Activated CD4-positive, alpha-beta T cell treated with anti-CD3 and anti-CD28 coated beads, Interleukin-2, amount 10 ng/mL, durations not matched to agents 7 days and 5 days (primary cell): Measurements from ENCODE around the gene NTN5. TPM values are rescaled to one million over a fixed set of nuclear protein-coding genes. Genes with fewer than 3 reads are reported as not detected.
"Not testable (repeated sequence)": the region's sequence is repeated elsewhere in the genome, so short reads cannot be mapped to it uniquely, and the experiment has no call there.

Source experiments
- CTCF ChIA-PET: fragments of 350-600 bp; sonication (Branson Sonifier 250); formaldehyde crosslinking; loops from one replicate; lab custom pipeline; 2021; ENCODE audit warnings: antibody characterized with exemption; lab: Charles Lee
- POLR2A ChIA-PET: fragments of 350-600 bp; sonication (Branson Sonifier 250); formaldehyde crosslinking; loops from one replicate; lab custom pipeline; 2021; ENCODE audit warnings: antibody characterized with exemption; lab: Charles Lee
- DNase-seq: peaks from one replicate; pipeline ENCODE4 v3.0.0-alpha.2; 2020
- H3K27ac Mint-ChIP-seq: one replicate; pipeline ENCODE4 v1.8.0; 2021; ENCODE audit warnings: mild to moderate bottlenecking, moderate library complexity, mixed read lengths
- H3K27me3 Mint-ChIP-seq: one replicate; pipeline ENCODE4 v1.8.0; 2021; ENCODE audit warnings: mixed read lengths
- H3K36me3 Mint-ChIP-seq: one replicate; pipeline ENCODE4 v1.8.0; 2021; ENCODE audit warnings: low read depth, mixed read lengths
- H3K4me1 Mint-ChIP-seq: one replicate; pipeline ENCODE4 v1.8.0; 2021; ENCODE audit warnings: mixed read lengths
- H3K4me3 Mint-ChIP-seq: one replicate; pipeline ENCODE4 v1.8.0; 2021; ENCODE audit warnings: mild to moderate bottlenecking, moderate library complexity, mixed read lengths
- H3K9me3 Mint-ChIP-seq: one replicate; pipeline ENCODE4 v1.8.0; 2021; ENCODE audit warnings: mixed read lengths
- total RNA-seq, 2 experiments: library from RNA; stranded (reverse); gene quantifications; one replicate each; pipeline ENCODE4 v1.2.3, GENCODE V29; 2021

NTN5 gene
- total RNA-seq, 2 experiments from 2014 or later = 1.0 to 1.4 TPM

- ChIA-PET POLR2A (no interaction called here), CTCF (interaction anchor here (1.0 kb wide), 1 partner anchor 16 kb away, joined by 4 read pairs; the partner anchor contains the start of gene CA11)
- Mint-ChIP-seq H3K27ac (peak overlapping the region; percentile 99), H3K4me1 (peaks cover 19% of the 10 kb centered on the region), H3K4me3 (peak overlapping the region; percentile 70), H3K36me3 (no peaks in the 10 kb centered on the region), H3K9me3 (no peaks in the 10 kb centered on the region), H3K27me3 (peaks cover 6% of the 10 kb centered on the region)
- DNase-seq = peak; percentile 89
These were observed 11.7 kb downstream of the NTN5 start for GRCh38 chr19:48660852-48661710.

- POLR2A ChIA-PET = no interaction called here
- Mint-ChIP-seq H3K4me1 (peaks cover 20% of the 10 kb centered on the region), H3K4me3 (no peak overlapping the region), H3K27ac (no peak overlapping the region), H3K36me3 (no peaks in the 10 kb centered on the region), H3K9me3 (no peaks in the 10 kb centered on the region), H3K27me3 (peaks cover 6% of the 10 kb centered on the region)
- no peak for DNase-seq
- CTCF ChIA-PET = interaction anchor here (0.7 to 0.9 kb wide), 2 partner anchors 14 to 53 kb away, joined by 3 to 7 read pairs; no protein-coding TSS in a partner anchor
These were observed 13.0 kb downstream of the NTN5 start for GRCh38 chr19:48659768-48660167.

GRCh38 chr19:48658483-48658882, 14.3 kb downstream of the NTN5 start:
- H3K9me3 Mint-ChIP-seq = no peaks in the 10 kb centered on the region
- H3K36me3 Mint-ChIP-seq = no peaks in the 10 kb centered on the region
- ChIA-PET POLR2A (no interaction called here), CTCF (no interaction called here)
- H3K27ac Mint-ChIP-seq = no peak overlapping the region
- H3K4me3 Mint-ChIP-seq = no peak overlapping the region
- H3K4me1 Mint-ChIP-seq = peaks cover 23% of the 10 kb centered on the region
- peaks cover 6% of the 10 kb centered on the region for H3K27me3 Mint-ChIP-seq
- no peak for DNase-seq

GRCh38 chr19:48657828-48658227, 15.0 kb downstream of the NTN5 start:
- DNase-seq, H3K36me3 Mint-ChIP-seq: not testable (repeated sequence)
- CTCF ChIA-PET = interaction anchor here (1.0 kb wide), 1 partner anchor 12 kb away, joined by 3 read pairs; the partner anchor contains the start of gene CA11

GRCh38 chr19:48656840-48657474, 15.9 kb downstream of the NTN5 start:
- peaks cover 6% of the 10 kb centered on the region for H3K27me3 Mint-ChIP-seq
- H3K27ac Mint-ChIP-seq = no peak overlapping the region
- H3K9me3 Mint-ChIP-seq = no peaks in the 10 kb centered on the region
- POLR2A ChIA-PET = no interaction called here
- H3K4me1 Mint-ChIP-seq = peaks cover 30% of the 10 kb centered on the region
- no peak overlapping the region for H3K4me3 Mint-ChIP-seq
- DNase-seq = no peak
- no peaks in the 10 kb centered on the region for H3K36me3 Mint-ChIP-seq
- CTCF ChIA-PET = interaction anchor here (1.0 kb wide), 1 partner anchor 11 kb away, joined by 3 read pairs; the partner anchor contains the start of gene CA11

More at GRCh38 chr19:48657828-48658227, 15.0 kb downstream of the NTN5 start:
- peaks cover 26% of the 10 kb centered on the region for H3K4me1 Mint-ChIP-seq
- POLR2A ChIA-PET, H3K27ac Mint-ChIP-seq, H3K9me3 Mint-ChIP-seq, H3K27me3 Mint-ChIP-seq, H3K4me3 Mint-ChIP-seq: not testable (repeated sequence)

- Mint-ChIP-seq H3K4me1 (peaks cover 29% of the 10 kb centered on the region), H3K36me3 (no peaks in the 10 kb centered on the region), H3K9me3 (no peaks in the 10 kb centered on the region), H3K4me3 (no peak overlapping the region), H3K27me3 (peaks cover 6% of the 10 kb centered on the region), H3K27ac (peak overlapping the region; percentile 27)
- ChIA-PET CTCF (interaction anchor here (1.5 kb wide), 1 partner anchor 8 kb away, joined by 4 read pairs; the partner anchor contains the start of gene CA11), POLR2A (no interaction called here)
- no peak for DNase-seq
These were observed 18.3 kb downstream of the NTN5 start for GRCh38 chr19:48654299-48655059.

- peak overlapping the region; percentile 69 for H3K27ac Mint-ChIP-seq
- H3K4me3 Mint-ChIP-seq = no peak overlapping the region
- ChIA-PET CTCF (interaction anchor here (1.6 kb wide), 1 partner anchor 13 kb away, joined by 3 read pairs; no protein-coding TSS in a partner anchor), POLR2A (no interaction called here)
- H3K4me1 Mint-ChIP-seq = peaks cover 45% of the 10 kb centered on the region
- no peaks in the 10 kb centered on the region for H3K36me3 Mint-ChIP-seq
- DNase-seq = no peak
- H3K9me3 Mint-ChIP-seq = no peaks in the 10 kb centered on the region
- H3K27me3 Mint-ChIP-seq = no peaks in the 10 kb centered on the region
These were observed 21.2 kb downstream of the NTN5 start for GRCh38 chr19:48651683-48652048.

GRCh38 chr19:48650974-48651682, 21.7 kb downstream of the NTN5 start:
- Mint-ChIP-seq H3K9me3 (no peaks in the 10 kb centered on the region), H3K4me3 (no peak overlapping the region), H3K27ac (peak overlapping the region; percentile 69), H3K27me3 (no peaks in the 10 kb centered on the region), H3K4me1 (peaks cover 48% of the 10 kb centered on the region), H3K36me3 (no peaks in the 10 kb centered on the region)
- ChIA-PET CTCF (interaction anchor here (0.7 to 1.6 kb wide), 2 partner anchors 13 to 371 kb away, joined by 3 read pairs; no protein-coding TSS in a partner anchor), POLR2A (no interaction called here)
- DNase-seq = no peak

GRCh38 chr19:48648134-48648533, 24.7 kb downstream of the NTN5 start:
- ChIA-PET CTCF (no interaction called here), POLR2A (no interaction called here)
- no peak overlapping the region for H3K4me3 Mint-ChIP-seq
- peak overlapping the region; percentile 83 for H3K27ac Mint-ChIP-seq
- H3K27me3 Mint-ChIP-seq = peaks cover 2% of the 10 kb centered on the region
- DNase-seq = no peak
- no peaks in the 10 kb centered on the region for H3K36me3 Mint-ChIP-seq
- H3K9me3 Mint-ChIP-seq = no peaks in the 10 kb centered on the region
- peaks cover 62% of the 10 kb centered on the region for H3K4me1 Mint-ChIP-seq

GRCh38 chr19:48646722-48647216, 26.0 kb downstream of the NTN5 start:
- peaks cover 2% of the 10 kb centered on the region for H3K27me3 Mint-ChIP-seq
- DNase-seq = no peak
- no peaks in the 10 kb centered on the region for H3K9me3 Mint-ChIP-seq
- peaks cover 51% of the 10 kb centered on the region for H3K4me1 Mint-ChIP-seq
- CTCF ChIA-PET = interaction anchor here (1.0 to 2.0 kb wide), 5 partner anchors 9 to 322 kb away, joined by 3 to 7 read pairs (median 4); partner anchors contain the start of genes DBP and EMP3
- peak overlapping the region; percentile 76 for H3K4me3 Mint-ChIP-seq
- peak overlapping the region; percentile 70 for H3K27ac Mint-ChIP-seq
- no peaks in the 10 kb centered on the region for H3K36me3 Mint-ChIP-seq
- POLR2A ChIA-PET = no interaction called here

GRCh38 chr19:48646001-48646721, 26.7 kb downstream of the NTN5 start, which contains the start of gene CA11:
CA11 (minus strand) TSS chr19:48646187; CDS start chr19:48645632, 555 bp downstream.
- H3K36me3 Mint-ChIP-seq = no peaks in the 10 kb centered on the region
- peak within 1 kb of the TSS; percentile 76 for H3K4me3 Mint-ChIP-seq
- ChIA-PET POLR2A (interaction anchor here (0.7 kb wide), 1 partner anchor 12 kb away, joined by 4 read pairs; no protein-coding TSS in a partner anchor), CTCF (interaction anchor here (0.7 to 2.2 kb wide), 17 partner anchors 9 to 321 kb away, joined by 3 to 10 read pairs (median 4); partner anchors contain the start of genes DBP, EMP3 and NUCB1)
- H3K4me1 Mint-ChIP-seq = peaks cover 49% of the 10 kb centered on the region
- DNase-seq = peak; percentile 94
- H3K27ac Mint-ChIP-seq = peak within 1 kb of the TSS; percentile 89
- H3K9me3 Mint-ChIP-seq = no peaks in the 10 kb centered on the region
- H3K27me3 Mint-ChIP-seq = peaks cover 2% of the 10 kb centered on the region
